H1 (cell line): ENCODE measurements around the gene ATP11A. TPM values are rescaled to one million over a fixed set of nuclear protein-coding genes. Genes with fewer than 3 reads are reported as not detected.

Experiments
- CTCF ChIA-PET: fragments of 300-600 bp; sonication (Branson Sonifier 250); formaldehyde crosslinking; loops from one replicate; lab custom pipeline; 2021; ENCODE audit not compliant: partially characterized antibody; lab: Charles Lee
- POLR2A ChIA-PET: fragments of 300-600 bp; sonication (Branson Sonifier 250); formaldehyde crosslinking; loops from one replicate; lab custom pipeline; 2021; ENCODE audit warnings: inconsistent platforms; ENCODE audit not compliant: partially characterized antibody; lab: Charles Lee
- DNase-seq, 2 experiments: peaks; one replicate each; pipeline versions ENCODE4 v3.0.0 to v3.0.0-alpha.2; 2010 to 2022; ENCODE audit warnings: low spot score in 2 of 2, low read depth in 1 of 2, mixed read lengths in 1 of 2
- FAIRE-seq: peaks from 2 replicates; lab custom pipeline; 2011; peaks lifted over from hg19 to GRCh38; lab: Jason Lieb, UNC
- H2AFZ ChIP-seq: 2 replicates; pipeline ENCODE4 v1.8.1; 2012; ENCODE audit warnings: low read length, inconsistent platforms
- H2AK5ac ChIP-seq: 2 replicates; pipeline ENCODE4 v1.6.1; 2013; ENCODE audit warnings: low read depth, low read length
- H2BK120ac ChIP-seq: replicated peaks from 2 replicates; pipeline ENCODE3; 2013; ENCODE audit warnings: low read depth, low read length, inconsistent platforms
- H2BK12ac ChIP-seq: 2 replicates; pipeline ENCODE4 v1.6.1; 2013; ENCODE audit warnings: low read depth, low read length
- H2BK15ac ChIP-seq: 2 replicates; pipeline ENCODE4 v1.6.1; 2013; ENCODE audit warnings: low read length
- H2BK20ac ChIP-seq: 2 replicates; pipeline ENCODE4 v1.6.1; 2013; ENCODE audit warnings: low read length
- H2BK5ac ChIP-seq: 2 replicates; pipeline ENCODE4 v1.6.1; 2013; ENCODE audit warnings: low read depth, low read length
- H3K14ac ChIP-seq: 2 replicates; pipeline ENCODE4 v1.6.1; 2013; ENCODE audit warnings: inconsistent platforms; ENCODE audit not compliant: insufficient read length
- H3K18ac ChIP-seq: 2 replicates; pipeline ENCODE4 v1.6.1; 2013; ENCODE audit warnings: low read length; ENCODE audit errors: extremely low read depth
- H3K23ac ChIP-seq: 2 replicates; pipeline ENCODE4 v1.6.1; 2013; ENCODE audit warnings: inconsistent platforms; ENCODE audit not compliant: insufficient read length
- H3K23me2 ChIP-seq: 2 replicates; pipeline ENCODE4 v1.6.1; 2013; ENCODE audit warnings: low read depth, low read length
- H3K27ac ChIP-seq: 2 replicates; pipeline ENCODE4 v1.6.1; 2011; ENCODE audit warnings: low read depth, low read length, inconsistent platforms
- H3K27me3 ChIP-seq, 4 experiments: replicated peaks in 1 of 4; 1 replicate in 1 of 4; 2 replicates in 3 of 4; pipeline versions ENCODE4 v1.6.1 to v1.8.1; 2011 to 2013; ENCODE audit warnings: low read length in 3 of 4, mild to moderate bottlenecking in 3 of 4, inconsistent platforms in 2 of 4, mixed read lengths in 2 of 4, moderate library complexity in 1 of 4; ENCODE audit not compliant: control insufficient read depth in 3 of 4, insufficient read depth in 3 of 4; ENCODE audit errors: extremely low read depth in 1 of 4
- H3K36me3 ChIP-seq, 4 experiments: 2 replicates each; pipeline versions ENCODE4 v1.6.1 to v1.8.1; 2011 to 2013; ENCODE audit warnings: mild to moderate bottlenecking in 4 of 4, low read length in 3 of 4, moderate library complexity in 2 of 4, control low read depth in 1 of 4, inconsistent platforms in 1 of 4; ENCODE audit not compliant: insufficient read depth in 4 of 4, control insufficient read depth in 2 of 4
- H3K4ac ChIP-seq: replicated peaks from 2 replicates; pipeline ENCODE3; 2013; ENCODE audit warnings: low read length, low read depth, mixed read lengths, inconsistent platforms; ENCODE audit not compliant: insufficient read length
- H3K4me1 ChIP-seq, 4 experiments: replicated peaks in 1 of 4; 1 replicate in 1 of 4; 2 replicates in 3 of 4; pipeline versions ENCODE4 v1.6.1 to v1.8.1; 2011 to 2013; ENCODE audit warnings: low read length in 3 of 4, inconsistent platforms in 2 of 4, mixed read lengths in 1 of 4; ENCODE audit not compliant: insufficient read depth in 4 of 4, control insufficient read depth in 3 of 4
- H3K4me2 ChIP-seq, 2 experiments: 2 replicates each; pipeline versions ENCODE4 v1.6.1 to v1.8.1; 2011 to 2013; ENCODE audit warnings: low read depth in 2 of 2, low read length in 2 of 2, control low read depth in 1 of 2, inconsistent platforms in 1 of 2, mild to moderate bottlenecking in 1 of 2; ENCODE audit not compliant: insufficient read depth in 1 of 2
- H3K4me3 ChIP-seq, 4 experiments: fragments of 200-600, 300-600 bp in 1 of 4; sonication (generic), shearing (Covaris generic), sonication (Bioruptor Twin) in 1 of 4; 2 replicates each; pipeline versions ENCODE4 v1.5.1 to v1.8.1; 2011 to 2016; ENCODE audit warnings: low read length in 4 of 4, low read depth in 3 of 4, control low read depth in 2 of 4, inconsistent platforms in 2 of 4, mild to moderate bottlenecking in 2 of 4, mixed read lengths in 1 of 4, moderate library complexity in 1 of 4; ENCODE audit not compliant: insufficient read depth in 2 of 4; ENCODE audit errors: extremely low read depth in 1 of 4
- H3K56ac ChIP-seq: replicated peaks from 2 replicates; pipeline ENCODE3; 2013; ENCODE audit warnings: low read depth, mild to moderate bottlenecking, mixed read lengths, low read length, inconsistent platforms; ENCODE audit not compliant: insufficient read length
- H3K79me1 ChIP-seq: 2 replicates; pipeline ENCODE4 v1.6.1; 2013; ENCODE audit warnings: low read depth, low read length, control low read depth
- H3K79me2 ChIP-seq, 2 experiments: 2 replicates each; pipeline versions ENCODE4 v1.6.1 to v1.8.1; 2012 to 2013; ENCODE audit warnings: low read length in 2 of 2, mild to moderate bottlenecking in 2 of 2, inconsistent platforms in 1 of 2; ENCODE audit not compliant: insufficient read depth in 2 of 2, control insufficient read depth in 1 of 2
- H3K9ac ChIP-seq, 4 experiments: replicated peaks in 1 of 4; 1 replicate in 1 of 4; 2 replicates in 3 of 4; pipeline versions ENCODE4 v1.6.1 to v1.8.1; 2011 to 2013; ENCODE audit warnings: low read depth in 3 of 4, low read length in 3 of 4, control low read depth in 2 of 4, mild to moderate bottlenecking in 2 of 4, moderate library complexity in 2 of 4, inconsistent platforms in 1 of 4; ENCODE audit errors: extremely low read depth in 1 of 4
- H3K9me3 ChIP-seq, 2 experiments: 2 replicates each; pipeline versions ENCODE4 v1.6.1 to v1.8.1; 2012 to 2013; ENCODE audit warnings: mild to moderate bottlenecking in 2 of 2, moderate library complexity in 2 of 2, control low read depth in 1 of 2, inconsistent platforms in 1 of 2, low read depth in 1 of 2, low read length in 1 of 2, mixed read lengths in 1 of 2; ENCODE audit not compliant: insufficient read depth in 2 of 2
- H4K20me1 ChIP-seq, 2 experiments: replicated peaks in 1 of 2; 2 replicates each; pipeline versions ENCODE3 to v1.8.1; 2011 to 2013; ENCODE audit warnings: inconsistent platforms in 2 of 2, low read length in 2 of 2, mild to moderate bottlenecking in 1 of 2; ENCODE audit not compliant: insufficient read depth in 2 of 2, control insufficient read depth in 1 of 2
- H4K5ac ChIP-seq: 2 replicates; pipeline ENCODE4 v1.6.1; 2013; ENCODE audit warnings: low read length, low read depth, mixed read lengths, inconsistent platforms; ENCODE audit not compliant: insufficient read length
- H4K8ac ChIP-seq: 2 replicates; pipeline ENCODE4 v1.8.0; 2013; ENCODE audit warnings: mild to moderate bottlenecking, moderate library complexity, low read length, inconsistent platforms; ENCODE audit not compliant: insufficient read depth; ENCODE audit errors: extremely low read depth
- H4K91ac ChIP-seq: replicated peaks from 2 replicates; pipeline ENCODE3; 2013; ENCODE audit warnings: low read length, mixed read lengths, inconsistent platforms; ENCODE audit not compliant: insufficient read length
- EP300 ChIP-seq, 2 experiments: IDR thresholded peaks; 1 replicate in 1 of 2; 2 replicates in 1 of 2; pipeline ENCODE4 v1.6.1; 2011 to 2012; ENCODE audit warnings: low read depth in 2 of 2, low read length in 2 of 2, mild to moderate bottlenecking in 2 of 2, borderline replicate concordance in 1 of 2, inconsistent platforms in 1 of 2, moderate library complexity in 1 of 2
- GABPA ChIP-seq: IDR thresholded peaks from 2 replicates; pipeline ENCODE4 v1.6.1; 2011; ENCODE audit warnings: mild to moderate bottlenecking, low read length, moderate library complexity, borderline replicate concordance; ENCODE audit not compliant: insufficient read depth
- HDAC6 ChIP-seq: IDR thresholded peaks from one replicate; pipeline ENCODE4 v1.7.1; 2012; ENCODE audit warnings: low read depth, mild to moderate bottlenecking, inconsistent platforms, low read length, moderate library complexity
- KDM5A ChIP-seq: fragments of 200-600 bp; IDR thresholded peaks from 2 replicates; pipeline ENCODE4 v1.7.1; 2012; ENCODE audit warnings: mild to moderate bottlenecking, low read length, inconsistent platforms, mixed read lengths
- RFX5 ChIP-seq: IDR thresholded peaks from 2 replicates; pipeline ENCODE4 v1.6.1; 2011; ENCODE audit warnings: low read depth, low read length, improper control_type of control experiment, borderline replicate concordance
- SIRT6 ChIP-seq: IDR thresholded peaks from one replicate; pipeline ENCODE4 v1.7.1; 2012; ENCODE audit warnings: low read length, inconsistent platforms
- SP1 ChIP-seq: IDR thresholded peaks from 2 replicates; pipeline ENCODE4 v1.6.1; 2011; ENCODE audit warnings: low read depth, low read length
- SUZ12 ChIP-seq: fragments of 200-600 bp; sonication (generic); IDR thresholded peaks from 2 replicates; pipeline ENCODE4 v1.6.1; 2012; ENCODE audit warnings: mild to moderate bottlenecking, inconsistent platforms, low read length, moderate library complexity, mixed read lengths
- YY1 ChIP-seq: IDR thresholded peaks from 2 replicates; pipeline ENCODE4 v1.6.1; 2011; ENCODE audit warnings: low read depth, mild to moderate bottlenecking, low read length
- WGBS, 2 experiments: shearing (Covaris generic) in 1 of 2; methylation state at CpG; one replicate each; pipeline versions ENCODE4 v1.1.6 to v1.1.7; 2013 to 2015; ENCODE audit warnings: low lambda C conversion rate in 2 of 2, mixed read lengths in 2 of 2, inconsistent platforms in 1 of 2, low coverage in 1 of 2, missing lambda C conversion rate in 1 of 2; ENCODE audit not compliant: insufficient replicate concordance in 2 of 2, insufficient coverage in 1 of 2, insufficient read length in 1 of 2; ENCODE audit errors: extremely low coverage in 1 of 2, missing lambda C conversion rate in 1 of 2; 5-methylcytosine and 5-hydroxymethylcytosine counted together
- polyA plus RNA-seq, 7 experiments: library from polyadenylated mRNA; depleted of rRNA in 3 of 7; stranded (reverse) in 5 of 7; unstranded in 2 of 7; fragments of >200 nt in 5 of 7; fragments of 200-250 nt in 2 of 7; gene quantifications; 1 replicate in 5 of 7; 2 replicates in 1 of 7; 4 replicates in 1 of 7; pipeline versions ENCODE4 v1.2.1 to v1.2.3, GENCODE V29; 2011 to 2013; ENCODE audit warnings: missing spikeins in 2 of 7, mixed read lengths in 2 of 7
- total RNA-seq: library from RNA; stranded (reverse); fragmentation: NEBNext Ultra II Directional; extraction: Animal tissue kit (Norgen Biotek cat#: 25700); gene quantifications from 2 replicates; pipeline ENCODE4 v1.2.1, GENCODE V29; 2021

The ATP11A gene
- total and polyA plus RNA-seq, 2 of the 8 experiments (the other 6 are each of a cell fraction or from before 2014, with no cell fraction given), result 28.8 to 72.9 TPM

DNA sequence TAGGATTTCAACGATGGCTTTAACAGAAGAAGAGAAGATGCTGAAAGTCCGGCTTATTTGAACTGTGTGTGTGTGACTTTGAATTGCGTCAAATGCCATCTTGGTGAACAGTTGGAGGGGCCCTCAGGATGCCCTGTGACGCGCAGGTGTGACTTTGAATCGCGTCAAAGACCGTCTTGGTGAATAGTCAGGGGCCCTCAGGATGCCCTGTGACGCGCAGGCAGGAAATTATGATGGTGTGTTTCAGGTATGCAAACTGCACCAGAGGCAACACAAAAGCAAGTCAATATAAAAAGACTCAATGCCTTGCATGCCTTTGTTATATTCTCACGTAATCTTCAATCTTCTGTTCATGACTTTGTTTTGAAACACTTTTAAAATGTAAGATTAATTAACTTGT is 29.2 kb downstream of the ATP11A start:
- 86% methylated on average over 11 of the region's 11 CpGs; no CpG with 5 or more reads in 1 of the 2 experiments for WGBS, 2 experiments
- no peak overlapping the region for H4K5ac ChIP-seq
- no peak overlapping the region for H3K4me3 ChIP-seq
- no peaks in the 10 kb centered on the region for H3K36me3 ChIP-seq
- no peak overlapping the region for H4K8ac ChIP-seq
- H3K79me1 ChIP-seq, result peaks cover 12% of the 10 kb centered on the region
- H3K23me2 ChIP-seq, result no peaks in the 10 kb centered on the region; the same call in 1 of the 2 replicates
- TF ChIP-seq GABPA (no peak), RFX5 (no peak), EP300 (IDR thresholded peaks at IDR 0.05; ENCODE audit: borderline replicate concordance in 1 of 2, low read depth in 2 of 2, low read length in 2 of 2) (no peak), HDAC6 (no peak), KDM5A (no peak), YY1 (no peak), SP1 (no peak), SIRT6 (no peak), SUZ12 (no peak)
- H2BK15ac ChIP-seq, result no peak overlapping the region
- H3K4me2 ChIP-seq, result no peak overlapping the region
- H4K91ac ChIP-seq, result no peak overlapping the region
- no peak overlapping the region for H2AFZ ChIP-seq
- no peak overlapping the region for H2AK5ac ChIP-seq
- peak overlapping the region; percentile 32; the same call in 1 of the 2 replicates for H2BK20ac ChIP-seq
- H3K9me3 ChIP-seq, result peaks cover 0 to 2% of the 10 kb centered on the region in 2 experiments; a peak in 1 of 4 replicates
- ChIA-PET POLR2A (interaction anchor here (1.3 kb wide), 1 partner anchor 25 kb away, joined by 3 read pairs; no protein-coding TSS in a partner anchor), CTCF (no interaction called here)
- H3K4me1 ChIP-seq, result peaks cover 3 to 33% (median 9%) of the 10 kb centered on the region in 4 experiments; a peak in 6 of 7 replicates
- H3K4ac ChIP-seq, result no peak overlapping the region
- H3K18ac ChIP-seq, result no peak overlapping the region
- no peak overlapping the region for H3K14ac ChIP-seq
- peaks cover 0 to 2% of the 10 kb centered on the region in 2 experiments for H4K20me1 ChIP-seq
- no peak overlapping the region for H3K9ac ChIP-seq
- no peak overlapping the region for H3K27ac ChIP-seq
- no peaks in the 10 kb centered on the region for H3K27me3 ChIP-seq
- peaks cover 0 to 76% of the 10 kb centered on the region in 2 experiments; a peak in 2 of 4 replicates for H3K79me2 ChIP-seq
- no peak overlapping the region for H3K23ac ChIP-seq
- no peak for DNase-seq
- no peak overlapping the region for H2BK5ac ChIP-seq
- FAIRE-seq, result no peak
- no peak overlapping the region for H2BK12ac ChIP-seq
- H2BK120ac ChIP-seq, result no peak overlapping the region
- no peak overlapping the region for H3K56ac ChIP-seq
